Adrenal gland (tissue), 19 donors: ENCODE measurements around the gene MAGEA9. TPM values are rescaled to one million over a fixed set of nuclear protein-coding genes. Genes with fewer than 3 reads are reported as not detected.
A peak's percentile ranks its signal among the peaks of the same experiment; 100 is the strongest.
"Not testable (repeated sequence)": the region's sequence is repeated elsewhere in the genome, so short reads cannot be mapped to it uniquely, and the experiment has no call there.

Experiments
- DNase-seq, 7 donors: peaks; one replicate each; pipeline ENCODE4 v3.0.0-alpha.2; 2019 to 2020
- H3K27ac ChIP-seq, 5 donors: fragments of 200-600 bp; sonication (generic) in 4 of 5; 1 replicate in 3 of 5; 2 replicates in 2 of 5; pipeline versions ENCODE4 v1.5.1 to v1.8.0; 2016 to 2020; ENCODE audit warnings: mild to moderate bottlenecking in 1 of 5
- H3K27me3 ChIP-seq: fragments of 200-600 bp; 2 replicates; pipeline ENCODE4 v1.8.0; 2021
- H3K36me3 ChIP-seq, 2 donors: fragments of 200-600 bp; replicated peaks in 1 of 2; 1 replicate in 1 of 2; 2 replicates in 1 of 2; pipeline versions ENCODE4 v1.5.1 to v1.8.0; 2018 to 2022
- H3K4me1 ChIP-seq, 2 donors: fragments of 200-600 bp; replicated peaks in 1 of 2; 1 replicate in 1 of 2; 2 replicates in 1 of 2; pipeline versions ENCODE4 v1.5.1 to v1.8.0; 2018 to 2021
- H3K4me3 ChIP-seq, 4 donors: fragments of 200-600 bp; sonication (generic) in 3 of 4; one replicate each; pipeline ENCODE4 v1.5.1; 2016 to 2018
- H3K9me3 ChIP-seq, 3 donors: fragments of 200-600 bp; sonication (generic) in 1 of 3; replicated peaks in 1 of 3; 1 replicate in 2 of 3; 2 replicates in 1 of 3; pipeline versions ENCODE4 v1.5.1 to v1.8.0; 2016 to 2021
- CTCF ChIP-seq, 6 experiments: fragments of 450-650 bp in 4 of 6; fragments of 200-600 bp in 2 of 6; sonication (generic) in 1 of 6; IDR thresholded peaks; 1 replicate in 5 of 6; 2 replicates in 1 of 6; pipeline versions ENCODE4 v1.5.1 to v1.8.0; 2016 to 2021; ENCODE audit warnings: antibody characterized with exemption in 6 of 6, mild to moderate bottlenecking in 2 of 6, moderate library complexity in 1 of 6
- POLR2A ChIP-seq, 2 donors: fragments of 450-650 bp; IDR thresholded peaks; one replicate each; pipeline ENCODE4 v1.6.1; 2017; ENCODE audit warnings: antibody characterized with exemption in 2 of 2, mild to moderate bottlenecking in 2 of 2, moderate library complexity in 1 of 2
- WGBS, 4 donors: extraction: QIAGEN DNeasy Blood & Tissue Kit in 2 of 4; methylation state at CpG; one replicate each; pipeline versions ENCODE4 v1.1.5 to v1.1.7; 2013 to 2017; 5-methylcytosine and 5-hydroxymethylcytosine counted together
- intact Hi-C, 2 donors: fragments of 100-400 bp; cut with DNase I; formaldehyde crosslinking; loops; one replicate each; pipeline versions ENCODE4 v1.14.1 to v1.15.0; 2022 to 2023
- long read RNA-seq, 10 donors: library from polyadenylated mRNA in 3 of 10; unstranded in 2 of 10; stranded (forward) in 1 of 10; transcript quantifications; one replicate each; pipeline ENCODE4 v2.0.0 and lab custom pipeline, GENCODE V29; 2021 to 2026
- polyA plus RNA-seq, 3 donors: library from polyadenylated mRNA; stranded (reverse); fragments of 200-250 nt in 2 of 3; fragments of 350-450 nt in 1 of 3; fragmentation: Illumina TruSeq in 1 of 3; extraction: RNeasy Lipid Tissue Mini Kit (QIAGEN cat#74804) in 1 of 3; gene quantifications; one replicate each; pipeline ENCODE4 v1.2.3, GENCODE V29; 2013 to 2014
- total RNA-seq, 9 donors: library from RNA; depleted of rRNA in 4 of 9; stranded (reverse); fragments of >200 nt in 4 of 9; fragments of 120-200 nt in 1 of 9; fragmentation: NEBNext Ultra II Directional in 1 of 9; extraction: Animal tissue kit (Norgen Biotek cat#: 25700) in 1 of 9; gene quantifications; one replicate each; pipeline versions ENCODE4 v1.1.0 to v1.2.4, GENCODE V29; 2013 to 2023
- donor health status: healthy with polysubstance abuse.
- donor health status: Bipolar disorder and iron deficiency.
- donor health status: DM: yes; HTN: yes; CAD: no.
- donor health status: DM: no; HTN: no; CAD: no.
- donor health status: DM: no; HTN: no; CAD: no.
- donor health status: DM: yes; HTN: yes; CAD: no.

MAGEA9 gene
- total RNA-seq (not detected), polyA plus RNA-seq (not detected)
- long read RNA-seq, donor 1 = 0 reads
- long read RNA-seq, donor 2 = 0 reads
- long read RNA-seq, donor 3 = 0 reads
- long read RNA-seq, donor 4 = 0 reads
- long read RNA-seq, donor 5 = 0 reads
- long read RNA-seq, donor 6 = 0 reads
- long read RNA-seq, donor 7 = 0 reads
- long read RNA-seq, donor 8 = 0 reads
- long read RNA-seq, donor 9 = 0 reads
- long read RNA-seq, donor 10 = 0 reads

- H3K27ac ChIP-seq, H3K36me3 ChIP-seq, DNase-seq, H3K4me3 ChIP-seq, intact Hi-C loops, H3K4me1 ChIP-seq, H3K9me3 ChIP-seq, H3K27me3 ChIP-seq: not testable (repeated sequence)
- no CpG with 5 or more reads among the region's 14 CpGs for WGBS, 4 donors
Observed at GRCh38 chrX:149781727-149782126, at the start of gene MAGEA9. TSS of gene MAGEA9 (plus strand) at chrX:149781930. CDS start at chrX:149786211, 4,281 bp downstream.

GRCh38 chrX:149742269-149742668 lies 39.5 kb upstream of the MAGEA9 start:
- H3K9me3 ChIP-seq, H3K27ac ChIP-seq, H3K4me1 ChIP-seq, H3K27me3 ChIP-seq, H3K4me3 ChIP-seq, H3K36me3 ChIP-seq, DNase-seq, intact Hi-C loops: not testable (repeated sequence)
- whole genome bisulfite sequencing, 4 donors = no CpG with 5 or more reads among the region's 6 CpGs

- H3K27ac ChIP-seq, H3K9me3 ChIP-seq, H3K27me3 ChIP-seq, intact Hi-C loops, H3K4me3 ChIP-seq, H3K36me3 ChIP-seq, DNase-seq, H3K4me1 ChIP-seq: not testable (repeated sequence)
- WGBS, 4 donors = 52 to 77% methylated on average over 2 of the region's 6 CpGs; no CpG with 5 or more reads in 2 of the 4 donors
Observed at GRCh38 chrX:149746390-149747007, 35.2 kb upstream of the MAGEA9 start.

- Histone ChIP-seq H3K36me3 (no peaks in the 10 kb centered on the region), H3K9me3 (no peaks in the 10 kb centered on the region), H3K27me3 (no peaks in the 10 kb centered on the region), H3K4me3 (no peak overlapping the region), H3K4me1 (no peaks in the 10 kb centered on the region), H3K27ac (no peak overlapping the region)
- DNase-seq = peak in 1 of 7 donors; percentile 2
- WGBS, 4 donors = 75 to 88% (median 84%) methylated on average over 6 to 8 of the region's 8 CpGs
- TF ChIP-seq POLR2A (IDR thresholded peaks at IDR 0.05) (no peak), CTCF (IDR thresholded peaks at IDR 0.05) (no peak)
- intact Hi-C loops = no loop called here
Observed at GRCh38 chrX:149757206-149758067, 24.3 kb upstream of the MAGEA9 start.

- peak in 1 of 7 donors; percentile 1 for DNase-seq
- no peaks in the 10 kb centered on the region for H3K36me3 ChIP-seq
- no peaks in the 10 kb centered on the region for H3K27me3 ChIP-seq
- 83 to 93% (median 91%) methylated on average over 3 to 18 of the region's 18 CpGs for WGBS, 4 donors
- intact Hi-C loops = no loop called here
- TF ChIP-seq CTCF (IDR thresholded peaks at IDR 0.05) (no peak), POLR2A (IDR thresholded peaks at IDR 0.05) (no peak)
- H3K4me3 ChIP-seq = no peak overlapping the region
- no peaks in the 10 kb centered on the region for H3K4me1 ChIP-seq
- H3K27ac ChIP-seq = no peak overlapping the region
- no peaks in the 10 kb centered on the region for H3K9me3 ChIP-seq
Observed at GRCh38 chrX:149758068-149758714, 23.5 kb upstream of the MAGEA9 start.

- H3K27ac ChIP-seq, H3K4me3 ChIP-seq, H3K36me3 ChIP-seq, intact Hi-C loops, H3K9me3 ChIP-seq, H3K4me1 ChIP-seq, H3K27me3 ChIP-seq: not testable (repeated sequence)
- peak in 1 of 7 donors; percentile 10 for DNase-seq
- WGBS, 4 donors = 84 to 85% methylated on average over 16 of the region's 17 CpGs; no CpG with 5 or more reads in 2 of the 4 donors
Observed at GRCh38 chrX:149758715-149759078, 23.0 kb upstream of the MAGEA9 start.
